Measurements from ENCODE around the gene HS3ST5.

The HS3ST5 gene, protein sequence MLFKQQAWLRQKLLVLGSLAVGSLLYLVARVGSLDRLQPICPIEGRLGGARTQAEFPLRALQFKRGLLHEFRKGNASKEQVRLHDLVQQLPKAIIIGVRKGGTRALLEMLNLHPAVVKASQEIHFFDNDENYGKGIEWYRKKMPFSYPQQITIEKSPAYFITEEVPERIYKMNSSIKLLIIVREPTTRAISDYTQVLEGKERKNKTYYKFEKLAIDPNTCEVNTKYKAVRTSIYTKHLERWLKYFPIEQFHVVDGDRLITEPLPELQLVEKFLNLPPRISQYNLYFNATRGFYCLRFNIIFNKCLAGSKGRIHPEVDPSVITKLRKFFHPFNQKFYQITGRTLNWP

DNA sequence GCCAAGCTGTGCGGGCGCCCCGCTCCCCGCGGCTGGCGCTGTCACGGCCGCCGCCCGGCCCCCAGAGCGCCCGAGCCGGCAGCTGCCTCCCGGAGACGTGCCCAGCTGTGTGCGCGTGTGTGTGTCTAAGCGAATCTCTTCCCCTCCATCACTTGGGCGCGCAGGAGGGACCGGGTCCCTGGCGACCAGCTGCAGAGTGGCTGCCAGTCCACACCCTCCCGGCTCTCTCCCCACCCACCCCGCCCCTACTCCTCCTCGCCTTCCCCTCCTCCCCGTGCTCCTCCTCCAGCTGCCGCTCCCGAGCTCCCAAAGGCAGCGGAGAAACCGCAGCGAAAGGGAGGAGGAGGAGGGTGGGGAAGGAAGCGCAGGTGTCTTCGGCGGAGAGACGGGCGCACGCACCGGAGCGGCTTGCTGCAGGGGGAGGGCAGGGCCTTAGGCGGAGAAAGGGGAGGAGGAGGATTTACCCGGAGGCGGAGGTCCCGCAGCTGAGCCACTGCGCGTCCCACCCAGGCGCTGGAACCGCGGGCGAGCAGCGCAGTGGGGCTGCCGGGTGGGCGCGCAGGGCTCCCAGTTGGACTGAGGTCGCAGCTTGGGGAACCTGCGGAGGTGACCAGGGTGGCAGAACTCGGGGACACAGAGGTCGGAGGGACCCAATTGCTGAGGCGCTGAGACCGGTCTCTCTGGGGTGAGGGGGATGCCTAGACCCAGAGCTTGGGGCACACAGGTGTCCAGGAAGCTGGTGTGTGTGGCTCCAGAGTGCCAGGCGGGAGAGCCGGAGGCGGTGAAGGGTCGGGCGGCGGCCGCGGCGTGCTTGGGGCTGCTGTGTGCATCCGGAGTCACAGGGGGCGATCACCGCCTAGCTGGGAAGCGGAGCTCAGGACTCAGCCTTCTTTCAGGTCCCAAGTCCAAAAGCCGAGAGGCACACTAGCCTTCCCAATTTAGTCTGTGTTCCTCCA is at the start of gene HS3ST5:
TSS of gene HS3ST5 (minus strand) at position 198 of the 956 bp plus-strand sequence. CDS start 280,178 bp downstream, outside the sequence.
- DNase-seq: peak; percentile 73

DNA sequence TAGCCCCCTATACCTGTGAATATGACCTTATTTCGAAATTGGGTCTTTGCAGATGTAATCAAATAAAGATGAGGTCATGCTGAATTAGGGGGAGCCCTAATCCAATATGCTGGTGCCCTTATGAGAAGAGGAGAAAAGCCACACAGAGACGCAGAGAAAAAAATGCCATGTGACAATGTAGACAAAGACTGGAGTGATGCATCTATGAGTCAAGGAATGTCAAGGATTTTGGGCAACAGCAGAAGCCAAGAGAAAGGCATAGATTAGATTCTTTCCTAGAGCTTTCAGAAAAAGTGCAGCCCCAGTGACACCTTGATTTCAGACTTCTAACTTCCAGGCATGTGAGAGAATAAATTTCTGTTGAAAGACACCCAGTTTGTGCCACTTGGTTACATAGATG is 47.4 kb upstream of the HS3ST5 start:
- no peak for DNase-seq

DNA sequence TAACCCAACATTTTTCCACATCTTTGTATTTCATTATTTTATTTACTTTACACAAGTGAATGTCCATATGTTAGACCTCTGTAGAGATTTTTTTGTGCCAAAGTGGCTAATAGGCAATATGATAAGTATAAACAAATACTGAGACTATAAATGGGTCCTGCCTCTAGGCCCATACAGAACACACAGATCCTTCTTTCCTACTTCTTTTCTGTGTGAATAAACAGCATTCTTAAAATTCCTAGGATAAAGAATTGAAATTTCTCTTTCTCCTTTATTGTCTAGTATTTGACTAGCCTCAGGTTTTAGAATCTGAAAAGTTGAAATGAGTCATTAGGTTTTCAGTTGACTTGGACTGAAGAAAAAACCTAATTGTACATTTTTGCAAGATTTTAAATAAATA is 46.3 kb upstream of the HS3ST5 start:
- no peak for DNase-seq

DNA sequence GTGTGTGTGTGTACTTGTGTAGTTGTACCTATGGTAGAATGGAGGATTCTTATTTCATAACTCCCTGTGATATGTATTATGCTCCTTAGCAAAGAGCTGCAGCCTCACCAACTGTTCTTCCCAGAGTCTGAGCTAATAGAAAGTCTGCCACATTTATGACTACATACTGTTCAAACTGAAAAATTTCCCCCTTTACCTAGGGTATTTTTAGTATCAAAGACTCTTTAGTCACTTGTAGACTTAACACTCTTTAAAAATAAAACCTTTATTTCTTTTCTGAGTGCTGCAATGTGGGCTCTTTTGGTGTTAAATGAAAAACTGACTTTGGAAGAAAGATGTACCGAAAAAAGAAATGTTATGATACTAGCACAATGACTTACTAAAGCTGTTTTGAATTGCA is 39.6 kb upstream of the HS3ST5 start:
- no peak for DNase-seq

DNA sequence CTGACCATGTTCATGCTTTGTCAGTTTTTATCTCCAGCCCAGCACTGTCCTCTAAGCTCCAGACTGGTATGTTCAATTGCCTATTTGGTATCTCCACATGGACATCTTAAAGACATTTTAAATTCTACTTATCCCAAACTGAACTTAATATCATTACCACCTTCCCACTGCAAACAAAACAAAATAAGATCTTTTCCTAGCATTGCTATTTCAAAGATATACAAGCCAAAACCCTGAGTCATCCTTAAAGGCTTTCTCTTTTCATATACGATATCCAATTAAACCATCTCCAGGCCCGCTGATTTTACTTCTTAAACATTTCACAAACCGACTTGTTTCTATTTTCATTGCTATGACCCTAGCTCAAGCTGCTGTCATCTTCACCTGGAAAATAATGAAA is 35.1 kb upstream of the HS3ST5 start:
- no peak for DNase-seq

DNA sequence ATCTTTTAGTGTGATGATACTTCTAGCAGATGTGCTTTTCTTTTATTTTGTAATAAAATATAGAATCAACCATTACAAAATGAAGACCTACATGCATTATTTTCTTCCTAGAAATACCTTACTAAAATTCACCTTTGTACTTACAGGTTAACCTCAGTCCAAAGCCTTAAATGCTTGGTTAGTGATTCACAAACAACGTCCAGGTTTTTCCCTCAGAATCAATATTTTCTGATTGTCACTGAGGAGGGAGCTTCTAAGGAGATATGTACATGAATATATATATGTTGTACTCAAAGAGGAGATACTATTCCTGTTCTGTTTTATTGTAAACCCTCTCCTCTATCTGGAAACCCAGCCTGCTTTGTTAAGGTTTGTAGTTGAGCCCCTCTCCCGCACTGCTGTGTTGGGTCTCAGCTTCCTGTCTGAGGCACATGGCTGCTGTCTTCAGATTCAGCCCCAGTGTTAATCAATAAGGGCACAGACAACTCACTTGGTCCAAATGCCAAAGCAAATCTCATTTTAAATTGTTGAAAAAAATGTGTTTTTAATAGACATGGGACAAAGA is 33.9 kb upstream of the HS3ST5 start:
- no peak for DNase-seq

DNA sequence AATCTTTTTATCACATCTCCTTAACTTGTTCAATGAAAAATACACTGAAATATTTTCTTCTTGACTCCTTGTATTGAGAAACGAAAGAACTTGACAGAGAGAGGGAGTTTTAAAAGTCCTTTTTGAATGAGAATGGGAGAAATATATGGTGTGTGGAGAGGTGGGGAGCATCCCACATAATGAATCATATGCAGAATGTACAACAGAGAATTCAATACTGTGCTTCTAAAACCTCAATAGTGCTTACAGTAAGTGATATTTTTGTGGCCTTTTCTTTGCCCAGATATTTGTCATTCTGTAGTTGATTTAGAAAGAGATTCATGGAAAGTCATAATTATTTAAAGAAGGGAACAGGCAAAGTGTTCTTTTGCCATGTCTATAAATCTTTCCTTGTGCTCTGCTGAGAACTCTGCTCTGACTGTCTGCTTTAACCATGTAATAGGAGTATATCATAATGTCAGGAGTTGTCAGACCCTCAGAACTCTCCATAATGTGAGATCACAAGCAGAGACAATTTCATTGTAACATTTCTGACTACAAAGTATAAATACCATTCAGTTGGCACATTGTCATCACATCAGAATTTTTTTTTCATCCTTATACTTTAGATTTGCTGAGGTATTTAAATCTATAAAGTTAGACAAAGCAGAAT is 32.8 kb upstream of the HS3ST5 start:
- DNase-seq: no peak

DNA sequence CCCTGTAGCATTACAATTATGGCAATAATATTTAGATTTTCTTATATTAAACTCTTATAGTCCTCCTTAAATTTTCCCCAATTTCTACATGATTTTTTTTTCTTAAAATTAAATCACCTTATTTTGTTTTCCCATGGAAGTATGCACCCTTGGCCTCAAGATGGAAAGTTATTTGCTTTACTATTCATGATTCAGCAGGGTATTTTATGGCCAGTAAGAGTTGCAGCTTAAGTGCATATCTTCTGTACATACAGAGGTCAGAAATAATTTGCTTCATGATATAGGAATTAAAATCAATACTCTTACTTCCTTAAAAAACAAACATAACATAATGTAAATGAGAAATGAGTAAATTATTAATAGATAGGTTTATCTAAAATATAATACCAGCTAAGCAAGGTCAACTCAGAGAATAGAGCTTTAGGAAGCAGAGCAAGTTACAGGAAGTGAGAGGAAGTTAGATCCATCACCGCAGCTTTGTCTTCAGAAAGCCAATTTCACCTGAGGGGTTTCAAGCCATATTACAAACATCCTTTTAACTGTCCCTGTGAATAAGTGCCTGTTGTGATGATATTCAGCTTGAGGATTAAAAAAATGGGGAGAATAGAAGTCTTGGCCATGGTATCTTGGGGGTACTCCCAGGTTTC is 24.6 kb upstream of the HS3ST5 start:
- DNase-seq: no peak

DNA sequence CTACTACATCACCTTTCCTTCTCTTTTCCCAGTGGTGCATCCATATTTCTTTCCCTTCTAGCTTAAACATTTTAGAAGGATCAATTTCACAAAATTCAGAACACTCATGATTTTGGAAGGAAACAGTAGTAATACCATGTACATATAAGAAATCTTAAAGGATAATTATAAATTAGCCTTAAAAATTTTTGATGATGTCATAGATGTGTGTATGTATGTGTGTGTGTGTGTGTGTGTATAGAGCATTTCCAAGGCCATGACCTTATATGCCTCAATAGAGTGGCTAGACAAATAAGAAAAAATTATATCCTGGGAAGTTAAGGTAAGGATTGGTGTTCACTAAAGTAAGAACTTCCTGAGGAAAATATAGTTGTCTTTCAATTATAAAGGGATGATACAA is 24.1 kb upstream of the HS3ST5 start:
- DNase-seq: no peak

DNA sequence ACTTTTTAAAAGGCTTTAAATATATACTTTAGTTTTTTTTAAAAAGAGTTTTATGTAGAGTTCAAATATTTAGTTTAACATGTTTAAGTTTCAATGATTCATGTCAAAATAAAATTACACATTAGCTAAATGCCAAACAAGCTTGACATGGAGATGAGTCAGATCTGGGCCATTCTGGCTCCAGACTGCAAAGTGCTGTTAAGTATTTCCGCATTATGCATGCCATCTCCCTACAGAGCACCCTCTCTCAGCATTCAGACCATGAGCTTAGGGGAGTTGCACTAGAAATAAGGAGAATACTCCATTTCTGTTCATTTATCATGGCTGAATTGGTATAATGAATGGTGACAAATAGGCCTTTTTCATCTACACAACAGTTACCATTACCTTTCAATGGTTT is 21.5 kb upstream of the HS3ST5 start:
- no peak for DNase-seq

DNA sequence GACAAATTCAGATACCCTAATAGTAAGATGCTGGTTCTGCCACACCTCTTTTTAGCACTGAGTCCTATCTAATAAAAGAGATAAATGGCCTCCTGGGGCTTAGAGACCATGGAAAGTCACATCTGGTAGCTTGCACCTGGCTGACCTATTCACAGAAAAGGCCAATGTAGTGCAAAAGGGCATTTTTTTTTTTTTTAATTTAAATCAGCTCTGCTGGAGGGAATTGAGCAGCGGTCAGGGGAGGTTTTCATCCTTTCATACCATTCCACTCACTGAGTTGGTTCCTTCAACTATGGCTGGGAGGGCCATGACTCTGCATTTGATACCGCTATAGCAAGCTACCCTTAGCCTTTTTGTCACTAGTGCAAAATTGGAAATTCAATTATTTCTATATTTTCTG is 20.1 kb upstream of the HS3ST5 start:
- DNase-seq: no peak

DNA sequence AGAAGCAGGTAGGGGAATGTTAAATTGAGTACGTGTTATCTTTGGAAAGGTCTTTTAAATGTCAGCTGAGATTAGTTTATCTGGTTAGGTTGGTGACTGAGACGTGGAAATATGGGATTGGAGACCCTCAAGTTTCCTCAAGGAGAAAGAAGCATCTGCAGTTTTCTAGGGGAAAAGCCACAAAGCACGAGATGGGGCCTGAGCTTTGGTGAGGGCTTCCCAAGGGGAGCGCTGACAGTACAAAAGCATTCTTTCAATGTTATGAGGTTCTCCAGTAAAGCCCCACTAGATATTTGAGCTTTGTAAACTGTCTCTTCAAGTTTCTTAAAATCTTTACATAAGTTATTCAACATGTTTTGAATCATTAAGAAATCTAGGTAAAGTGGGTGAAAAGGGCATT is 19.6 kb upstream of the HS3ST5 start:
- DNase-seq: no peak

DNA sequence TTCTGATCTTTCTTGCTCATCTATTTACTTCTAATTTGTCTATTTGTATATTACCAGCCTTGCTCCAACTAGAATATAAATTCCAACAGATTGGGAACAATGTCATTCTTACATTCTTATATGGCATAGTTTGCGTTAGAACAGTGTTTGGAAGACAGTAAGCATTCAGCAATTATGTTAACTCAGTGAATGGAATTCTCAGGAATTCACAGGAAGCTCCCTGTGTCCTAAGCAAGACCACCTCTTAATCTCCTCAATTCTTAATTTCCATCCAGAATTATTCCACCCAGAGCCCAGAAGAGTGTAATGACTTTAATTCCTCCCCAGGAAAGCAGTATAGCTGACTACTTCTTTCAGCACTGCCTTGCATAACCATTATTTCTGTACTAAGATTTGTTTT is 18.2 kb upstream of the HS3ST5 start:
- no peak for DNase-seq

DNA sequence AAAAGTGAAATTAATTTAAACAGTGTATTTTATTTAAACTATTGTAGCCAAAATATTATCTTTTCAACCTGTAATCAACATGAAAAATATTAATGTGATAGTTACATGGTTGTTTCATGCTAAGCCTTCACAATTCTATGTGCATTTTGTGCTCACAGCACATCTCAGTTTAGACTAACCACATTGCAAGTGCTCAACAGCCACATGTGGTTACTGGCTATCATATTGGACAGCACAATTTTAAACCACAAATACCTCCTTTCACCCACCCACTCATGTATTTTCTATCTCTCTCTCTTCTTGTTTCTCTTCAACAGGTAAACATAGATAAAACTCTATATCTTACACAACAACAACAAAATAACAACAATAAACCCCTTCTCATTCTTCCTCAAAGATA is 12.5 kb upstream of the HS3ST5 start:
- no peak for DNase-seq

DNA sequence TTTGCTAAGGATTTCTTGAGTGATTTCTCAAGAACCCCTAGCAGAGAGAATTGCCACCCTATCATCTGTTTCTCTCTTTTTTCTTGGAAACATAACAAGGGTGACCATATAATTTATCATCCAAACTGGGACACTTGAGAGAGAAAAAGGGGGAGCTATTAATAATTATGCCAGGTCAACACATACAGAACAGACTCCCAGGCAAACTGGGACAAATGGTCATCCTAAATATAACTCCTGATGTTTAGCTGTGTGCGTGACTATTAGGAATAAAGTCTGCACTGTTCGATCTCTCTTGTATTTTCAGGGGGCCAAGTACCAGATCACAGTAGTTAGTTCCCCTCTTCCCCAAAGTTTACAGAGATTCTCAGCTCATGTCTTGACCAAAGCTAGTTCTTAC is 11.7 kb upstream of the HS3ST5 start:
- DNase-seq: no peak

DNA sequence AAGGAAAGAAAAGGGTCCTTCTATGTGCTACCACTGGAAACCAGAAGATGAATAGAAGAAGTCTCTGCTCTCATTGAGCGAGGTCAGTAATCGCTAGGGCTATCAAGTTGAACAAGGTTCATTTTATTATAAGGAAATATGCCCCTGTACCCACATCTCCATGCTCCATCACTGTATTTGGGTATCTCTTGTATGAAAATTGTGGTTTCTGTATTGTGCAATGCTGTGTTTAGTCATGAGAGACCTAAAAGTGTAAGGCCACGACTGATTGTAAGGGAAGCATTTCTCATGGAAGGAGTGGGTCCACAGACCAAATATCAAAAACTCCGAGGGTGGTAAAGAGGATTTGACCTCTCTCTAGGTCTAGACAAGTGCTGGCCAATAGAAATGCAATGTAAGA is 3.6 kb upstream of the HS3ST5 start:
- DNase-seq: no peak

DNA sequence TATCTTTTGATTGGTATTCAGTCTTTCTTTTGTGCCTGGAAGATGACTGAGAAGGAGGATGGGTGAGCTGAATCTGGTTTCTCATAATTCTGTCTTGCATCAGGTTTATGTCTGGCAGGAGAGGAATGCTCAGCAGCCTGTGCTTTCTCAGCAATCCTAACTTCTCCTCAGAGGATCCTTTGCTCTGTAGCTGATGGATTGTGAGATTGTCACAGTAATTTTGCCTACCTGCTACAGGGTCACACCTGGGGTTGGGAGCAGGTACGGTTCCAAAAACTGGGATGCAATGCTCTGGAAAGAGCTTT is 2.1 kb upstream of the HS3ST5 start:
- no peak for DNase-seq

DNA sequence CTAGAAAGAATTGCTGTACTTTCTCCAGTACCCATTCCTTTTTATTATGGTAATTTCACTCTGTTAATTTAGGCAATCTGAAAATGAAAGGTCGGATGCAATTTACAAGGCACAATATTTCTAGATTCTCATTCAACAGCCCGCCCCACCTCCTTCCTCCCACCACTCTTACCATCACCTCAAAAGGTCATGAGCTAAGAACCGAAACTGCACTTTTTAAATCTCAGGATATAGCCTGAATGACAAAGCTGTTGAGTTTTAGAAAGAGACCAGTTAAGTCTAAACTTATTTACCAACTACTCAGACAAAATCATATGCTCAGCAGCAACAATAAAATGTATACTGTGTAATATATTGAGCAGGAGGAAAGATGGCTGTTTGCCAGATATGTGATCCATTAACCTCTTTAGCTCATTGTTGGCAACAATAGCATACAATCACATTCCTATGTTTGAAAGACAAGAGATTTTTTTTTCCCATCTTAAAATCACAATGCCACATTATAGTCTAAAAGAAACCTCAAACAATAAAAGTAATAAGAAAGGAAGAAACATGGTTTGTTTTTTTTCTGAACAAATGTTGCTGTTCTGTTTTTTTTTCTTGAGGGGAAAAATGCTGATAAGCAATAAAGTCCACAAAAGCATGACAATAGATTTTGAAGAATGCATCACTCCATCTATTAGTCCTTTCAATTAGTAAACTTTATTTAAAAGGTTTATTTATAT is 1.6 kb upstream of the HS3ST5 start:
- DNase-seq: no peak

DNA sequence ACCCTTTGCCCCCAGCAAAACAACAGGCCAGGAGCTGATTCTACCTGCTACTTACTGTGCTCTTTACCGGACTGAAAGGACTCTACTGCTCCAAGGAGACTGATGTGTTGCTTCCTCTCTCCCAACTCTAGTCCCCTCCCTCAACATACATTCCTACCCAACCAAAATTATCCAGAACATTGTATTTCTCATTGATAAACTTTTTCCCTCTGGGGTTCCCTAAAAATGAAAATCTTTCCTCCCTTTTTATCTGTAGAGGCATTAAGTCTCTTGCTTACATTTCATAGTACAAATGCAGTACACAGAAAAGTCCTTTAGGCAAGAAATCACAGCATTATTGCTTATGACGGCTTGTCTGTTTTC is 940 bp upstream of the HS3ST5 start:
- no peak for DNase-seq

DNA sequence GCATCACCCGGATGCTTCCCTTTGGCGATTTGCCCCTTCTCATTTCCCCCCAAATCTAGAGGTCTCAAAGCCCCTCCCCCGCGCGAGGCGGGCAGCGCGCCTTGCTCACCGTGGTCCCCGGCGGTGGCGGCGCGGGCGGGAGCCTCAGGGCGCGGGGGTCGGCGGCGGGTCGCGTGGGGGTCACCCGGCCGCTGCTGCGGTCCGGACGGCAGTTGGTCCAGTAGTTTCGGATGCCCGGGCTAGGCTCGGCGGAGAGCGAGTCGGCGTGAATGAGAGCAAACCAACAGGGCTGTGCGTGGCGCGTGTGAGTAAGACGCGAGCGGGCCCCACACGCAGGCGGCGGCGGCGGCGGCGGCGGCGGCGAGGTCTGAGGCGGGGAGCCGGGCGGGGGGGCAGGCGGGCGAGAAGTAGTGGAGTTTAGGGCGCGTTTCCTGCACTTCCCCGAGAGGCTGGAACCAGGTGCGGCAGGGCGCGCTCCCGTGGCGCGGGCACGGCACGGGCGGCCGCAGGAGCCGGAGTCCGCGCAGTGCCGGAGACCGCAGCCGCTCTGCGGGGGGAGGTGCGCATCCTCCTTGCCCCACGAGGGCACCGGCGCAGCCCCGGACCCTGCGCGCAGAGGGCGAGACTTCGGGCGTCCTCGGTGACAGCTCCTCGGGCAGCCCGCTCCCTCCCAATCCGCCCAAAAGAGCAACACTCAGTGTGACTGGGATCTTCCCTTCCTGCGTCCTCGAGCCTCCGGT is 567 bp downstream of the HS3ST5 start:
- peak; percentile 26 for DNase-seq

DNA sequence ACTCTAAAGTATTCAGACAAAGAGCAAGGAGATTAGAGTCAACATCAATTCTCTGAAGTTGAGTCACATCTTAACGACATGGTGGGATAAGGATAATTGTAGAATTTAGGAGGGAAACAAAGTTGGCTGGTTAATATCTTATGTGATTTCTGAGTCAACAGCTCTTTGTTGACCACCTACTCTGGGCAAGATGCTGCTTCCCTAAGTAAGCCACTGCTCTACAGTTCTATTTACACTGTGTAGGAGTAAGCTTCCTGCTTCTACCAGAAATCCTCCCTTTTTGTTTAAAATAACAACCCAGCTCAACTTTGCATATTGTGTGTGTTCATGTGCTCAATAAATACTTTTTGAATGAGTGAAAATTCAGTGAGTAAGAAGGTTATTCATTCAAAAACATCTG is 3.1 kb downstream of the HS3ST5 start:
- no peak for DNase-seq

DNA sequence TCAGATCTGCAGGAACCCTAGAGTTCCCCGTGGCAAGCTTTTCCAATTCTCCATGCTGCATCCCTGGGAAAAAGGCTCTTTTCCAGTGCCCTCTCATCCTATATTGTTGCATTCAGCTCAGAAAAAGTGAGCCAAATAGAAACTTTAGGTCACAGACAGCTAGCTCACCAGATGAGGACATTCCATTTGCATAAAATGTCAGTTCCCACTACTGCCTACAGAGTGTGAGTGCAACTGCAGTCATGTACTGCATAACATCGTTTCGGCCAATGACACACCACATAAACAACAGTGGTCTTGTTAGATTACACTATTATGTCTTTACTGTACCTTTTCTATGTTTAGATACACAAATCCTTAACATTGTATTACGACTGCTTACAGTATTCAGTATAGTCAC is 8.6 kb downstream of the HS3ST5 start:
- no peak for DNase-seq

Data from NCI-H2029 (cell line).